GM18498 (cell line): Measurements from ENCODE around the gene TSPAN18.

Experiments used
- ATAC-seq: cut with Tn5 transposase; IDR thresholded peaks from one replicate; pipeline ENCODE4 v1.9.1; 2021; ENCODE audit warnings: mild to moderate bottlenecking, moderate library complexity; ENCODE audit not compliant: unreplicated experiment

The TSPAN18 gene

GRCh38 chr11:44709966-44710365 lies 16.8 kb upstream of the TSPAN18 start:
- no peak for ATAC-seq

- no peak for ATAC-seq
These were observed 15.5 kb upstream of the TSPAN18 start for GRCh38 chr11:44711113-44711786.

- no peak for ATAC-seq
These were observed 14.8 kb upstream of the TSPAN18 start for GRCh38 chr11:44711787-44712608.

- ATAC-seq, result no peak
These were observed 13.7 kb upstream of the TSPAN18 start for GRCh38 chr11:44713022-44713421.

GRCh38 chr11:44716256-44716655 lies 10.5 kb upstream of the TSPAN18 start:
- ATAC-seq, result no peak

GRCh38 chr11:44718057-44718456 lies 8.7 kb upstream of the TSPAN18 start:
- ATAC-seq, result no peak

GRCh38 chr11:44718612-44719390 lies 8.0 kb upstream of the TSPAN18 start:
- no peak for ATAC-seq

- no peak for ATAC-seq
These were observed 1.6 kb upstream of the TSPAN18 start for GRCh38 chr11:44725016-44725685.

GRCh38 chr11:44725757-44726282 lies 942 bp upstream of the TSPAN18 start:
- peak; percentile 5 for ATAC-seq

GRCh38 chr11:44727114-44727372 lies 281 bp downstream of the TSPAN18 start:
- no peak for ATAC-seq

GRCh38 chr11:44727373-44728287 lies 868 bp downstream of the TSPAN18 start:
- ATAC-seq, result peak; percentile 59

GRCh38 chr11:44728491-44728910 lies 1.7 kb downstream of the TSPAN18 start:
- ATAC-seq, result no peak

GRCh38 chr11:44729063-44729462 lies 2.3 kb downstream of the TSPAN18 start:
- ATAC-seq, result no peak

GRCh38 chr11:44729713-44730112 lies 3.0 kb downstream of the TSPAN18 start:
- no peak for ATAC-seq

- ATAC-seq, result no peak
These were observed 4.0 kb downstream of the TSPAN18 start for GRCh38 chr11:44730775-44731174.

GRCh38 chr11:44731685-44732430 lies 5.1 kb downstream of the TSPAN18 start:
- ATAC-seq, result no peak

GRCh38 chr11:44732564-44732963 lies 5.8 kb downstream of the TSPAN18 start:
- ATAC-seq, result no peak

GRCh38 chr11:44733877-44734276 lies 7.1 kb downstream of the TSPAN18 start:
- no peak for ATAC-seq

- ATAC-seq, result no peak
These were observed 8.2 kb downstream of the TSPAN18 start for GRCh38 chr11:44734843-44735381.
